Measurements from ENCODE around the gene BABAM2. TPM values are rescaled to one million over a fixed set of nuclear protein-coding genes. Genes with fewer than 3 reads are reported as not detected.
"Not testable (repeated sequence)": the region's sequence is repeated elsewhere in the genome, so short reads cannot be mapped to it uniquely, and the experiment has no call there.

The BABAM2 gene
- polyA plus RNA-seq, 1 experiment = 32.6 TPM

DNA sequence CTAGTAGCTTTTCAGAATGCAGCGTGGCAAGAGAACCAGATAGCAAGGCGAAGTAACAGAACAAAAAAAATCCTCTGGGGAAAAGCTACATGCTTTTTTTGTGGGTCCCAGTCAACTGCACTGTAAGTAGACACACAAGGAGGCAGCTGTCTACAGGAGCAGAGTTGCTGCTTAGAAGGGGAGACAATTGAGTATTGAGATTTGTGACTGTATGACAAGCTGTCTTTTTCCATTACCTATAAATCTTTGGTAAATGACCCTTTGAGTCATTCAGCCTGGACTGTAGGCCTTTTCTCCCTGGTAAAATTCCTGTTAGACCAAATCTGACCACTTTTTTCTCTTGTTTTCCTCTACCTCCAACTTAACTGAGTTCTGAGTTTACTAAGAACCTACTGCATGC, 358.0 kb downstream of the BABAM2 start:
- ChIA-PET POLR2A (no interaction called here), CTCF (interaction anchor here (1.1 kb wide), 1 partner anchor 23 kb away, joined by 3 read pairs; no protein-coding TSS in a partner anchor)
- no peak for DNase-seq (ENCODE audit: low read depth)
- Histone ChIP-seq H3K36me3 (ENCODE audit: control insufficient read depth, insufficient read depth, low read length) (no peaks in the 10 kb centered on the region), H3K27me3 (ENCODE audit: control insufficient read depth, insufficient read depth, low read length) (no peaks in the 10 kb centered on the region), H3K4me3 (ENCODE audit: low read depth, low read length) (no peak overlapping the region)
- no peak for TF ChIP-seq CTCF (IDR thresholded peaks at IDR 0.05; ENCODE audit: insufficient read depth, low read depth, low read length)

- ChIA-PET POLR2A (interaction anchor here (0.6 kb wide), 1 partner anchor 181 kb away, joined by 3 read pairs; no protein-coding TSS in a partner anchor), CTCF (interaction anchor here (1.5 kb wide), 1 partner anchor 11 kb away, joined by 3 read pairs; no protein-coding TSS in a partner anchor)
- TF ChIP-seq CTCF (IDR thresholded peaks at IDR 0.05; ENCODE audit: insufficient read depth, low read depth, low read length) = 0 out of 2 replicates have a peak, but pooled peaks have one; percentile 8
- DNase-seq (ENCODE audit: low read depth) = peak; percentile 44
- Histone ChIP-seq H3K4me3 (ENCODE audit: low read depth, low read length) (no peak overlapping the region), H3K36me3 (ENCODE audit: control insufficient read depth, insufficient read depth, low read length) (no peaks in the 10 kb centered on the region), H3K27me3 (ENCODE audit: control insufficient read depth, insufficient read depth, low read length) (no peaks in the 10 kb centered on the region)
These were observed 359.5 kb downstream of the BABAM2 start for GRCh38 chr2:28250006-28250405.

DNA sequence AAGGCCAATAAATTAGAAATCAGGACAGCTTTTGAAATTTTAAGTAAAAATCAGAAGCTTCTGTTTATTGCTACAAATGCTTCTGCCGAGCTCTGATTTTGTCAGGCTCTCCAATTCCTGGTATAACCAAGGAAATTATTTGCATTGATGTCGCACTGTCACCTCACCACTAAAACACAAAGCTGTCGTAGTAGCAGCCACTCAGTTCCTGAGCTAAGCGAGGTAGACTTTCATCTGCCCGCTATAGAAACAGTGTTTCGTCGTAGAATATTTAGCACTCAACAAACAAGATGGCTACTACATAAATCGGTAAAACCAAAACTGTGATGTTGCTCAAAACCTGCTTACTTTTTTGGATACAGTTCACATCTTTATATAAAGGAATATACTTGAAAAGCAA, 360.8 kb downstream of the BABAM2 start:
- no peak overlapping the region for H3K4me3 ChIP-seq (ENCODE audit: low read depth, low read length)
- TF ChIP-seq CTCF (IDR thresholded peaks at IDR 0.05; ENCODE audit: insufficient read depth, low read depth, low read length) = no peak
- no peaks in the 10 kb centered on the region for H3K36me3 ChIP-seq (ENCODE audit: control insufficient read depth, insufficient read depth, low read length)
- CTCF ChIA-PET = interaction anchor here (1.0 kb wide), 1 partner anchor 13 kb away, joined by 4 read pairs; no protein-coding TSS in a partner anchor
- DNase-seq (ENCODE audit: low read depth) = no peak
- POLR2A ChIA-PET = no interaction called here
- H3K27me3 ChIP-seq (ENCODE audit: control insufficient read depth, insufficient read depth, low read length) = no peaks in the 10 kb centered on the region

DNA sequence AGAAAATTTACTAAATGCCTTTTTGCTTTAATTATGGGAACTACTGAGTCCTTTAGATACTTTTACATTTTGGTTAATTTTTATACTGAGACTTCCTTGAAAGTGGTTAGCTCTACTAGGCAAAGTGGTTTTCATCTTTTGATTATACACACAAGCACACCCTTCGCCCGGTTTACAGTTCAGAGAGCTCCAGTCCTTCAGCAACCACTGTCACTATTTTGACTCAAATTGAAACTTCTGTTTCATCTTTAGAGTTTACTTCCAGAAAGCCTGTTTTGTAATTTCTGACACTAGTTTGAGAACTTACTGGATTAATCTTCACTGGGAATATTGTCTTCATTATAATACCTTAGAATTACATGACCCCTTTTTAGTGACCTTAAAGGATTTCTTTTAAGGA, 361.8 kb downstream of the BABAM2 start:
- TF ChIP-seq CTCF (IDR thresholded peaks at IDR 0.05; ENCODE audit: insufficient read depth, low read depth, low read length) = no peak
- POLR2A ChIA-PET = no interaction called here
- DNase-seq (ENCODE audit: low read depth) = no peak
- Histone ChIP-seq H3K27me3 (ENCODE audit: control insufficient read depth, insufficient read depth, low read length) (no peaks in the 10 kb centered on the region), H3K4me3 (ENCODE audit: low read depth, low read length) (no peak overlapping the region), H3K36me3 (ENCODE audit: control insufficient read depth, insufficient read depth, low read length) (no peaks in the 10 kb centered on the region)
- CTCF ChIA-PET = no interaction called here

DNA sequence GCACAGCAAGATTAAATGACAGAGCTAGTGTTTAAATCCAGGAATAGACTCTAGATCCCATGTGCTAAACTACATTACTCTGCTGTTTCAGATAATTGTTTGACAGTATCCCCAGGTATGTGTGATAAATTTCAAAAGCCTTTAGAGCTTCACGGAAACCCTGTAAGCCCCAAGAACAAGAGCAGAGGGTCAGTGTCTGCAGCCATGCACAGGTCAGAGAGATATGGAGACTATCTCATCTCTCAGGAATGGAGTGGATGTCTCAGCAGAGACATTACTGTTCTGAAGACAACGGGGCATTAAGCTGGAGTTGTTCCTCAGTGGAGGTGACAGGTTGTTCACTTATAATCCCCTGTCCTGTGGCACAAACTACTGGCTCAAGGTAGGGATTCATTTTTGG, 363.0 kb downstream of the BABAM2 start:
- ChIA-PET POLR2A (no interaction called here), CTCF (interaction anchor here (0.6 kb wide), 1 partner anchor 16 kb away, joined by 3 read pairs; no protein-coding TSS in a partner anchor)
- Histone ChIP-seq H3K36me3 (ENCODE audit: control insufficient read depth, insufficient read depth, low read length) (no peaks in the 10 kb centered on the region), H3K27me3 (ENCODE audit: control insufficient read depth, insufficient read depth, low read length) (no peaks in the 10 kb centered on the region), H3K4me3 (ENCODE audit: low read depth, low read length) (no peak overlapping the region)
- TF ChIP-seq CTCF (IDR thresholded peaks at IDR 0.05; ENCODE audit: insufficient read depth, low read depth, low read length) = no peak
- DNase-seq (ENCODE audit: low read depth) = no peak

GRCh38 chr2:28255231-28255630, 364.7 kb downstream of the BABAM2 start:
- H3K4me3 ChIP-seq (ENCODE audit: low read depth, low read length); POLR2A ChIA-PET; H3K27me3 ChIP-seq (ENCODE audit: control insufficient read depth, insufficient read depth, low read length); H3K36me3 ChIP-seq (ENCODE audit: control insufficient read depth, insufficient read depth, low read length); DNase-seq (ENCODE audit: low read depth); CTCF ChIA-PET: not testable (repeated sequence)

All from BJ (cell line).